Measurements from ENCODE around the gene BASP1. TPM values are rescaled to one million over a fixed set of nuclear protein-coding genes. Genes with fewer than 3 reads are reported as not detected.

Gene BASP1
- total and polyA plus RNA-seq, 10 of the 15 experiments (the other 5 are each of a cell fraction or from before 2014, with no cell fraction given), result 27.3 to 190 (median 102) TPM

- TF ChIP-seq REST (IDR thresholded peaks at IDR 0.05; ENCODE audit: low read depth, low read length), result no peak
- peak; percentile 30; the same call in 1 of the 2 replicates for TF ChIP-seq JUNB (IDR thresholded peaks at IDR 0.05)
- no peak for TF ChIP-seq CHD4 (IDR thresholded peaks at IDR 0.05)
Measured at GRCh38 chr5:17267106-17267505, 49.7 kb downstream of the BASP1 start (continued).

- RAD21 ChIA-PET (ENCODE audit: unreplicated experiment), result interaction anchor here (1.1 to 1.8 kb wide), 6 partner anchors 10 to 54 kb away, joined by 3 to 7 read pairs (median 4); partner anchors contain the start of gene BASP1
- in situ Hi-C loops (cut with MboI), result no loop called here
- no TSS peak for BruUV-seq (replicated peaks)
Measured at GRCh38 chr5:17269201-17269600, 51.8 kb downstream of the BASP1 start.

More at GRCh38 chr5:17269201-17269600, 51.8 kb downstream of the BASP1 start:
- intact Hi-C loops (cut with micrococcal nuclease; ENCODE audit: unreplicated experiment), result no loop called here
- ChIA-PET SMC1A (ENCODE audit: uncharacterized antibody, unreplicated experiment) (interaction anchor here (1.0 to 5.5 kb wide), 9 partner anchors 10 to 54 kb away, joined by 3 to 36 read pairs (median 7); no protein-coding TSS in a partner anchor), POLR2A (interaction anchor here (0.7 to 2.1 kb wide), 3 partner anchors 12 to 48 kb away, joined by 3 to 6 read pairs (median 5); no protein-coding TSS in a partner anchor), CTCF (interaction anchor here (0.7 to 1.5 kb wide), 3 partner anchors 12 to 53 kb away, joined by 3 to 7 read pairs (median 4); no protein-coding TSS in a partner anchor)
- Histone ChIP-seq H3K4me2 (ENCODE audit: control insufficient read depth, insufficient read depth) (peak overlapping the region; percentile 67), H3K27me3 (replicated peaks in 1 of 2; ENCODE audit: control insufficient read depth in 2 of 2, insufficient read depth in 2 of 2, low read length in 1 of 2) (no peaks in the 10 kb centered on the region), H3K4me1 (ENCODE audit: control insufficient read depth, insufficient read depth, low read length) (0 out of 2 replicates have a peak, but pooled peaks cover 2% of the 10 kb centered on the region), H3K4me3 (peak overlapping the region; percentile 49; the same call in 1 of the 2 replicates), H3K36me3 (ENCODE audit: control insufficient read depth in 2 of 2, insufficient read depth in 2 of 2, low read length in 1 of 2) (no peaks in the 10 kb centered on the region; a peak in 1 of 4 replicates), H3K9me3 (replicated peaks; ENCODE audit: control insufficient read depth, insufficient read depth, low read length) (no peaks in the 10 kb centered on the region), H3K27ac (ENCODE audit: control insufficient read depth, insufficient read depth) (peak overlapping the region; percentile 45; the same call in 1 of the 2 replicates), H3K9ac (ENCODE audit: control insufficient read depth, insufficient read depth, low read length) (no peak overlapping the region), H2AFZ (ENCODE audit: control insufficient read depth, low read depth, low read length) (no peak overlapping the region), H4K20me1 (ENCODE audit: control insufficient read depth, insufficient read depth) (peaks cover 3% of the 10 kb centered on the region; the same call in 1 of the 2 replicates), H3K79me2 (ENCODE audit: control insufficient read depth, insufficient read depth, low read length) (peaks cover 5% of the 10 kb centered on the region)
- FAIRE-seq (no peak), DNase-seq (ENCODE audit: low read depth, low spot score) (no peak), ATAC-seq (peak; percentile 67)
- 2% methylated on average over 6 of the region's 6 CpGs for WGBS (ENCODE audit: insufficient coverage, insufficient replicate concordance, low lambda C conversion rate, missing lambda C conversion rate)
- no peak for TF ChIP-seq FOXK2 (IDR thresholded peaks at IDR 0.05)
- peak; percentile 66 for TF ChIP-seq EED (IDR thresholded peaks at IDR 0.05; ENCODE audit: low read depth)
- peak; percentile 21; the same call in 1 of the 2 replicates for TF ChIP-seq JUNB (IDR thresholded peaks at IDR 0.05)
- TF ChIP-seq NFIC (IDR thresholded peaks at IDR 0.05; ENCODE audit: low read depth, low read length), result 0 out of 2 replicates have a peak, but pooled peaks have one; percentile 20
